Stimulated activated CD4-positive, alpha-beta T cell treated with anti-CD3 and anti-CD28 coated beads, TNF-alpha, amount 100 ng/mL, for 24 hours (primary cell): ENCODE results near the gene ARL15.
"Not testable (repeated sequence)": the region's sequence is repeated elsewhere in the genome, so short reads cannot be mapped to it uniquely, and the experiment has no call there.

Experiments used
- DNase-seq, 3 experiments: peaks; one replicate each; pipeline ENCODE4 v3.0.0-alpha.2; 2020; ENCODE audit warnings: low read depth in 3 of 3

Gene ARL15

DNA sequence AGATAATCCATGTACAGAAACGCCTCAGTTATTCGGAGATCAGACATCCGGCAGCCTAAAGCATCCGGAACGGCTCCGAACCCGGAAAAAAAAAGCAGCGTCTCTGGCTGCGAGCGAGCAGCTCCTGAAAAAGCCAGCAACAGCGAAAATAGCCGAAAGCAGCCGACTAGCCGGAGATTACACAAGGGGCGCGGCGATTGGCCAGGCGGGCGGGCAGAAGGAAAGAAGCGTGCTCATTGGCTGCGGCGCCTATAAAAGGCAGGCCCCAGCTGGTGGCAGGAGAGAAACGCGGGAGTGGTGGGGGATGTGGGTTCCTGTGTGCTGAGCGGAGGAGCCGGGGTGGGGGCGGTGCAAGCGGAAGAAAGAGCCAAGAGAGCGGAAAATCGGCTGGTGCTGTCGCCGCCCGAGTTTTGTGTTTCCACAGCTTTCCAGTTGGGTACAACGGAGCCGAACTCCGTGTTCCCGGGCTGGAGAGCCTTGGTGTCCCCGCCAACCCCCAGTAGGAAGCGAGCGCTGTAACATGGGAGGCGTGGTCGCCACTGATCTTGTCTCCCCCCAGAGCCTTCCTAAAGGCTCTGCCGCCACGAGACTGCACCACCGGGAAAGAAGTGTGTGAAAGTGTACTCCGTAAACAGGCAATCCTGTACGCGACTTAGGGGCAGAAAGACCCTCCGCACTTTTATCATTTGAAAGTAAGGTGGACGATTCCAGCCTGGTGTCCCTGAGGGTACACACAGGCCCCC is at the start of gene ARL15:
Gene ARL15 (minus strand): TSS at position 141 of the 743 bp plus-strand sequence.
- peak; percentile 94 to 96 (median 96) for DNase-seq

DNA sequence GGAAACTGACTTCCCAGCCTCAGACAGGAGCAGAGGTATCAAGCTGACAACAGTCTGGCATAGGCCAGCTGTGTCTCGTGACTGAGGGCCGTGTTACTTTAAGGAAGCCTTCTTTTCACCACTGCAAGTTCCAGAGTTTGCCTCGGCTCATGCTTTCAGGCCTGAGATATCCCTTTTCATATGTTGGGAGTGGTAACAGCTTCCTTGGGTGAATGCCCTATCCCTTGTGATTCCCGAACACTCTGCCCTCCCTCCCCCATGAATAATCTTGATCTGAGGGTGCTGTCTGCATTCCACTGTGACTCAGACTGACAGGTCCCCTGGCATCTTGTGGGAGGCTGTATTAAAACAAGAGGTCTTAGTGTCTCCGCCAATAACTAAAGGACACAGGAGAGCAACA is 49.7 kb upstream of the ARL15 start:
- DNase-seq: no peak

DNA sequence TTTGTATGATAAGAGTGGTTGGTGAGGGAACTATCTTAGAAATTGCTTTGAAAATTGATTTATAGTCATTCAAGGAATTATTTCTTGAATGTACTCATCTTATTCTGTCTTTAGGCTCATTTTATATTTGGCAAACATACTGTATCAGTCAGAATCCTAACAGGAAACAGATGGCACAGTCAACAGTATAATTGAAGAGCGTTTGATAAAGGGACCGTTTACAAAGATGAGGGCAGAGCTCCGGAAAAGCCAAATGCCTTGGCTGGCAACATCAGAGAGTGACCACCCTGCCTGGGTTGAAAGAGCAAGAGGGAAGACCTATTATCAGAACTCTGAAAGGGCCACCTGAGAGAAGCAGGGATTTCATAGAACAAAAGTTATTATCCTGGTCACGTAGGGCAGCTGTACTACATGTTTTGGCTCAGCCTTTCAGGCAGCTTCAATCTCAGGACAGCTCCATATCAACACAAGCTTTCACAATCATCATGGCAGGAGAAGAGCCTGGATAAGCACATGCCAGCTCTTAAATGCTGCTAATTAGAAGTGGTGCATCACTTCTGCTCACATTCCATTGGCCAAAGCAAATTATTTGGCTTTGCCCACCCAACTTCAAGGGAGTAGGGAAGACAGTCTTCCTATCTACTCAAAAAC is 47.2 kb upstream of the ARL15 start:
- DNase-seq: no peak

DNA sequence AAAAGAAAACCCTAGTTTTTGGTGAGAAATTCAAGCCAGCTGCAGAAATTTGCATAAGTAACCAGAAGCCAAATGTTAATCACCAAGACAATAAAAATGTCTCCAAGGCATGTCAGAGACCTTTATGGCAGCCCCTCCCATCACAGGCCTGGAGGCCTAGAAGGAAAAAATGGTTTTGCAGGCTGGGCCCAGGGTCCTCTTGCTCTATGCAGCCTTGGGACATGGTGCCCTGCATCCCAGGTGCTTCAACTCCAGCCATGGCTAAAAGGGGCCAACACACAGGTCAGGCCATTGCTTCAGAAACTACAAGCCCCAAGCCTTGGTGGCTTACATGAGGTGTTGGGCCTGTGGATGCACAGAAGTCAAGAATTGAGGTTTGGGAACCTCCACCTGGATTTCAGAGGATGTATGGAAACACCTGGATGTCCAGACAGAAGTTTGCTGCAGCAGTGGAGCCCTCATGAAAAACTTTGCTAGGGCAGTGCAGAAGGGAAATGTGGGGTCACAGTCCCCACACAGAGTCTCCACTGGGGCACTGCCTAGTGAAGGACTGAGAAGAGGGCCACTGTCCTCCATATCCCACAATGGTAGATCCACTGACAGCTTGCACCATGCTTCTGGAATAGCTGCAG is 43.7 kb upstream of the ARL15 start:
- not testable (repeated sequence) for DNase-seq

DNA sequence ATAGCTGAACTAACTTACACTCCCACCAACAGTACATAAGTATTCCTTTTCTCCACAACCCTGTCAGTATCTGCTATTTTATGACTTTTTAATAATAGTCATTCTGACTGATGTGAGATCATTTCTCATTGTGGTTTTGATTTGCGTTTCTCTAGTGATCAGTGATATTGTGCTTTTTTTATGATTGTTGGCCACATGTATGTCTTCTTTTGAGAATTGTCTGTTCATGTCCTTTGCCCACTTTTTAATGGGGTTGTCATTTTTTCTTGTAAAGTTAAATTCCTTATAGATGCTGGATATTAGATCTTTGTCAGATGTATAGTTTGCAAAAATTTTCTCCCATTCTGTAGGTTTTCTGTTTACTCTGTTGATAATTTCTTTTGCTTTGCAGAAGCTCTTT is 42.2 kb upstream of the ARL15 start:
- DNase-seq: not testable (repeated sequence)

DNA sequence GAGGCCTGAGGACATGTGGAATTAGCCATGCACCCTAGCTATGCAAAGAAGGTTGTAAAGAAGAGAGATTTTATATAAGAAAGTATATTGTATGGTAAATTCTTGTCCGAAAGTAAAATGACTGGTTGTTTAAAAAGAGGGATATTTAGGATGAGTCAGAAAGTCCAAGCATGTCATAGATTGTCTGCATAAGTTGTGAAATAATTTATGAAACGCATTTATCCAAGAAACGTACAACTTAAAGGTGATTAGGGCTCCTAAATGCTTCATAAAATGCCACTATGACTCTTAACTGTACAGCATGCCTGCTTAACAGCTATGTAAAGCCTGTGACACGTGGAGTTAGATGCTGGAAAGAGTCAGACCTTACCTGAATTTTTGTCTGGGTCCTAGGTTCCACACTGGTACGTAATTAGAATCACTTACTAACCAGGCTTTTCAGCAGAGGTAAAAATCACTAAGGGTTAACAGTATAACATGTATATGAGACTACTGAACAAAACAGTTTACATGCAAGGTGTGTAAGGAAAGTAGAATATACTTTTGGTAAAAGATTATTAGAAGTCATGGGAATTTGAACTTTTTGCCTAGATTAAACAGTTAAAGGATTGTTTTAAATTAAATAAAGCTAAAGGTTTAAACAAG is 37.0 kb upstream of the ARL15 start:
- no peak for DNase-seq

DNA sequence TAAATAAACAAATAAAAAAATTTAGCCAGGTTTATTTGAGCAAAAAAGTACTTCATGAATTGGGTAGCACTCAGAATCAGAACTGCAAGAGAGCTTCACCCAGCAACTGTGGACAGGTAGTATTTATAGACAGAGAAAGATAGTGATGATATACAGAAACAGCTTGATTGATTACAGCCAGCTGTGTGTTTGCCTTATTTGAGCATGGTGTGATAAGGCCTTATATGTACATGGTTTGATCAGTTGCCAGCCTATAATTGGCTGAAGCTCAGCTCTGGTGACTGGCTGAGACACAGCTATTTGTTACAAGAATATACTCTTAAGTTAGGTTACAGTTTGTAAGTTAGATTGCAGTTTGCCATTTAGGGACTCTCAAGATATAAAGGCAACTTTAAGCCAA is 34.3 kb upstream of the ARL15 start:
- no peak for DNase-seq

DNA sequence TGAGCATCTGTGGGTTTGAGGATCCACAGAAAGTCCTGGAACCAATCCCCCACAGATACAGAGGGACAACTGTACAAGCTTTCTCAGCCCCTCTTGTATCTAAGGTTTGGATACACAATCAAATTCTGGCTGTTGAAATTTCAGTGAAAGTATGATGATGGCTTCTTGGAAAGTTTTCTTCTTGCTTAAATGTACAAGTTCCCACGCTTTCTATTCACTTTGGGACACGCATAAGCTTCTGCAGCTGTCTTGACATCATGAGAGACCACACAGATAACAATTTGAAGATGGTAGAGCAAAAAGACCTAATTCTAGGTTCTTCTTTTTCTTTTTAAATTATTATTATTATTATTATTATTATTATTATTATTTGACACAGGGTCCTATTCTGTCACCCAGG is 31.6 kb upstream of the ARL15 start:
- DNase-seq: no peak

DNA sequence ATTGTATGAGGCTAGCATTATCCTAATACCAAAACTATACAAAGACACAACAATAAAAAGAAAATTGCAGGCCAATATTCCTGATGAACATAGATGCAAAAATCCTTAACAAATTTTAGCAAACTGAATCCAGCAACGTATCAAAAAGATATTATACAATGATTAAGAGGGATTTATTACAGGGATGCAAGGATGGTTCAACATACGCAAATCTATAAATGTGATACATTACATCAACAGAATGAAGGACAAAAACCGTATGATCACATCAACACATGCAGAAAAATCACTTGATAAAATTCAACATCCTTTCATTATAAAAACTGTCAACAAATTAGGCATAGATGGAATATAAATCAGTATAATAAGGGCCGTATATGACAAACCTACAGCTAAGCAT is 27.1 kb upstream of the ARL15 start:
- DNase-seq: no peak

DNA sequence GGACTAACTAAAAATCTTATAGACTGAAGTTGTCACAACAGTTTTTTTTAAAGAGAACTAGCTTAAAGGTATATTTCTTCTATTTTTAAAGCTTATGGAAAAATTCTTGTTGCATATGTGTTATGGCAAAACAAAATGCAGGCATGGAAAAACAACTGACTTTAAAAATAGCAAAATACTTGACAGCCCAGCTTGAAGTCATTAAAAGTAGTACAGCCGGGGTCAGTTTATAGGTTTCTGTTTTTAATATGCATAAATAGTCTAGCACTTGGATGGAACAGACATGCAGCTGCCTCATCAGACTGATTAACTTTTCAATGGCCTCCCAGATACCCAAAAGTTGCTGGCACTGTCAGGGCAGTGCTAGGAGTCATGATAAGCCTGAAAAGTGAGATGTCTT is 22.3 kb upstream of the ARL15 start:
- no peak for DNase-seq

DNA sequence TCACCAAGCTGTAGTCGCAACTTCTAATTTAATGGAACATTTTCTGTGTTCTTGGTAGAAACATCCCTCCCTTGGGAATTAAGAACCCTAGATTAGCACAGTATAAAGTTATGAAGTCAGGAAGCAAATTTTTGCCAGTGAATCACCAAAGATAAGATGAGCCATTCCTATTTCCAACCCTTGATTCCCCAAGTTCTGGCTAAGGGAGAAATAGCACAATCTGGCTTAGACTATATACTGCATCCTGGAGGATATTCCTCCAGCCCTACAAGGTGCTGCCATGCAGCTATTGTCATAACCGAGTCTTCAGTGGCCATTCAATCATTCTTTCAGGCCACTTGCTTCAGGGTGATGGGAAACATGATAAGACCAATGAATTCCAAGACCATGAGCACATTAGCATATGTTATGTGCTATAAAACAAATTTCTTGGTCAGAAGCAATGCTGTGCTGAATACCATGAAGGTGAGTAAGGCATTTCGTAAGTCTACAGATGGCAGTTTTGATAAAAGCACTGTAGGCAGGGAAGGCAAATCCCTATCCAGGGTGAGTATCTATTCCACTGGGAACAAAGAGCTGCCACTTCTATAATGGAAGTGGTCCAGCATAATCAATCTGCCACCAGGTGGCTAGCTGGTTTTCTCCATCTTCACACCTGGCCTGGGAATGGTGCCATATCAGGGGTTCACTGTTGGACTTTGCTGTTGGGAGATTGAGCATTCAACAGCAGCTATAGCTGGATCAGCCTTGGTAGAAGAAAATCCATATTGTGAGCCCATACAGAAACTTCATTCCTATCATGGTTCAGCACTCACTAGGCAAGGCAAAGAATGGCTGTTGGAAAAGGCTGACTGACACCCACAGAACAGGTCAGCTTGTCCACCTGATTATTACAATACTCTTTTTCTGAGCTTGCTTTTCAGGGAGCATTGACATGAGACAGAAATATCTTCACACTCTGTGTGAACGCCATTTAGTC is 19.6 kb upstream of the ARL15 start:
- no peak for DNase-seq

DNA sequence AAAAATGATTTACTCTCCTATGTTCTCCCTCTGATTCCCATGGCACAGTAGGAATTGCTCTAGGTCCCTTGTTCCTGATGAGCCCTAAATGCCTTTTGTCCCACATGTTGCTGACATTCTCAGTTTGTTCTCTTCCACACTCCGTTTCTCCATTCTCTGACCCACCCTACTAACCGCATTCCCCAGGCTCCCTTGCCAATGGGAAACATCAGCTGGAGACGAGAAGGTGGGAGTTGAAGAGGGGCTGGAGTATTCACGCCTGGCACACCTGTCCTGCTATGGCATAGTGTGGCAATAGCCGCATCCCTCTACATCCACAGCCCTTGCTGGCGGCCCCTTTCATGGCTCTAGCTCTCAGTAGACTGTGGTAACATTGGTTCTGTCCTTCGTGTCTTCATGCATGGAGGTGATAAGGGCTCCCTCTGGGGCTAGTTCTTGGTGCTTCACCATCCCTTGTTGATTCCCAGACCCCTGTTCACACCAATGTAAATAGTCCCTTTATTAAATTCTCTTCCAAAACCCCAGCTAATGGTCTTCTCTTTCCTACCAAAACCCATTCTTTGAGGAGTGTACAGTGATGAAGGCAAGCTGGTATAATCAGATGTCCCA is 16.4 kb upstream of the ARL15 start:
- DNase-seq: no peak

DNA sequence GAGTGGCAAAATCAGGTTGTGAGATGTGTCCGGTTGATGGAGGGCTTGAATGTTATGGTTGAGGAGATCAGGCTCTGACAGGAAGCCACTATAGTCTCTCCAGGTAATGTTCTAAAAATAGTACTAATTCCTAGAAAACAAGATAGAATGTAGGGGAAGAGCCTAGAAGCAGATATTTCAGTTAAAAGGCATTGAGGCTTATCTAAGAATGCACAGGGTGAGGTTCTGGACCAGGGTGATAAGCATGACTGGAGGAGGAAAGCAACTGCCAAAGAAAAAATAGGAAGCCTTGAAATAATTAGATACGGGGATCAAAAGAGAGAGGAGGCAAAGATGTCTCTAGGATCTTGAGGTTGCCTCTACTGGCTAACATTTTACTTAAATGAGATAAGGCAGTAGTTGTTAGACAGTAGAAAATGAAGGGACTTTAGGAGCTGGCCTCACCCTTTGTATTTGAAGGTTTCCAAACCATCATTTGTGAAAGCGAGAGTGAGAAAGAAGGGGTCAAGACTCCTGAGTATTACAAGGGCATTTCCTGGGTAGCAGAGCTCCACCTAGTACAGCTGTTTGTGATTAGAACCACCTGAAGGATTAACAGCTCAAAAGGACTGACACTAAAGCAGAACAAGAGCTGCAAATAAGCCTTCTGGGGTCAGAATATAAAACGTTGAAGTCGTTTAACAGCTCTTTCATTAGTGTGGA is 15.4 kb upstream of the ARL15 start:
- no peak for DNase-seq

DNA sequence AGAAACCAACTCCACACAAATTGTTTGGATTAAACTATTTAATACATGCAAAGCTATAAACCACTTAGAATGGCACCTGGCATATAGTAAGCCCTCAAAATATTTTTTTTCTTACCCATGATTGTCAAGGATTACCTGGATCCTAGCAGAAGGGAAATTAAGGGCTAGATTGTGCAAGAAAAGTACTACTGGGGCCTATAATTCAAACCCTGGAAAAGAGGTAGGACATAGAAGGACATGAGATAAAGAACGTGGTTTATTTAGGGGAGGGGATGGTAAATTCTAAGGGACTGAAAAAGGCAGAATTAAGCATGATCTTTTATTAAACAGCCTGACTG is 14.9 kb upstream of the ARL15 start:
- DNase-seq: no peak

DNA sequence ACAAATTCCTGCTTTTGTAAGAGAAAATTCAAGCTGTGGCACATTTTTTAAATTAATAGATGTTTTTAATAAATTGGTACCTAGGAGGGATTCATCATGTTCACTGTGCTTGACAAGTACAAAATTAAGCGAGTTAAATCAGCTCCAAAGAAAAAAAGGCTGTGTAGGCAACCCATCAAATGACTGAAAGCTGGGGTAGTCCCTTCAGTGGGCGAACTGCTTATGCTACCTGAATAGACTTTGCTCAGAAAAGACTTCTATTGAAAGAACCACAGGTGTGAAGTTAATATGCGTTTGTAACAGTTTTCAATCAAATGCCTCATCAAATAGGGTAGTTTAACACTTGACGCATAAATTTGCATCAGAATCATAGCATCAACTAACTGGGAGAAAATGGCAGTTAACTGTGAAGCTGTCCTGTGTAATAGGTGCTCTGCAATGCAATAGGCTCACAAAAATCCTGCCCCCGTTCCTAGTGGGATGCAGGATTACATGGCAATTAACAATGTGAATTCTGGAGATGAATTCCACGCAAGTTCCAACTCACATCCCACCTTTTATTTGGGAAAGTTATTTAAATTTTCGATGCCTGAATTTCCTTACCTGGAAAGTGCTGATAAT is 14.4 kb upstream of the ARL15 start:
- DNase-seq: no peak

DNA sequence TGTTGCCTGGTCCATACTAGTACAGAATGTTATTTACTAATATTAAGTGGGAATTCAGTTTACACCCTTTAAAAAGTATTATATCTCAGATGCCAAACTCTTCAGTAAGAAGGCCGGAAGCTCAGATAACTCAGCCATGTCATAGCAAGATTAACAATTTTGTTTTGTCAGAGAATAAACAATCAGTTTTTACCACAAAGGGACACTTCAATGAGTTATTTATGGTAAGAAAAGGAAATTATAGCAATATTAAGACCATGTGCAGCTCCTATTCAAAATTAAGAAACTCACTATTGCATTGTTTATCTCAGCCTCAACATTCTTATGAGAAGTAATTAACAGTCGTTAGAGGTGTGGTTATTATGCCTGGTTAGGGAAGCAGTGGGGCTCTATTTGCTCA is 13.1 kb upstream of the ARL15 start:
- no peak for DNase-seq

DNA sequence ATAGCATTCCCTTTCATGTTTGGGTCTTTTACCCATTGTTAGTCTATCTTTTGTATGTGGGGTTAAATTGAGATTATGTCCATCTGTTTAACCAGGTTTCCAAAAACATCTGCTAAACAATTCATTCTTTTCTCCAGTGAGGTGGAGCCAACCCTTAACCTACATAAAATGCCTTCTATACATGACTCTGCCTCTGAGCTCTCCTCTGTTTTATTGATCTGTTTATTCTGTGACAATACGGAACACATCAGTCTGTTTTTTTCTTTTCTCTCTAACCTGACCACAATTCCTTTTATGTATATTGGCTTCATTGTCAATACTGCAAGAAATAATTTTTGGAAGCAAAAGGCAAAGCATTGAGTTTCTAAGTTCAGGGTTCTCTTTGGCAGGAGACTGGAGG is 9.9 kb upstream of the ARL15 start:
- no peak for DNase-seq

DNA sequence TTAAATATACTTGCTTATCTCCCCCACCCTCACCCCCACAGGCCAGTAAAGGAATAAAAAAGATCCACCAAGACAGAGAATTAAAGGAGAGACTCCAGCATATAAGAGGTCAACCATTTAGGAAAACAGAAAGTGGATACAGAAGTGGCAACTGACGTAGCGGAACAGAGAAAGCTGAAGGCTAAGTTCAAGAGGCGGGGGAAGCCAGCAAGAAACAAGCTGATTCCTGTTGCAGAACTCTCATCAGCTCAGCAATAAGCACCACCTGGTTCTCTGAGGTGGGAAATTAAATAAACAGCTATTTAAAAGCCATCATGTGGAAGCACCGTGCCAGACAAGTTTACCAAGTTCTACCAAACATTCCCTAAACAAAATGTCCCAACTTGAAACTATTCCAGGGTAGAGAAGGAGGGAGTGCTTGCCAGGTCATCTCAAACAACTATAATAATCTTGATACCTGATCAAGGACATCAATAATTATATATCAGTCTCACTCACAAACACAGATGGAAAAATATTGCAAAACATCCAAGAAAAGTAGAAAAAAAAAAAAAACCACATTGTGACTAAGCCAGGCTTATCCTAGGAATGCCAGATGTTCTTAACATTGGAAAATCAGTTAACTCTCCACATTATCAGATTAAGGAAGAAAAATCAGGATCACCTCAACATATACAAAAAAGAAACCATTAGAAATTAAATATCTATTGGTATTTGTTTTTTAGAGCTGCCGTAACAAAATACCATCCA is 7.3 kb upstream of the ARL15 start:
- no peak for DNase-seq
